Urothelium cell line (cell line): ENCODE data around the gene NTN4.
"Not testable (repeated sequence)": the region's sequence is repeated elsewhere in the genome, so short reads cannot be mapped to it uniquely, and the experiment has no call there.

Experiments
- DNase-seq: peaks from one replicate; pipeline ENCODE4 v3.0.0; 2011; ENCODE audit warnings: low spot score, mixed read lengths
- FAIRE-seq: peaks from 2 replicates; lab custom pipeline; 2011; peaks lifted over from hg19 to GRCh38; lab: Jason Lieb, UNC

NTN4 gene

DNA sequence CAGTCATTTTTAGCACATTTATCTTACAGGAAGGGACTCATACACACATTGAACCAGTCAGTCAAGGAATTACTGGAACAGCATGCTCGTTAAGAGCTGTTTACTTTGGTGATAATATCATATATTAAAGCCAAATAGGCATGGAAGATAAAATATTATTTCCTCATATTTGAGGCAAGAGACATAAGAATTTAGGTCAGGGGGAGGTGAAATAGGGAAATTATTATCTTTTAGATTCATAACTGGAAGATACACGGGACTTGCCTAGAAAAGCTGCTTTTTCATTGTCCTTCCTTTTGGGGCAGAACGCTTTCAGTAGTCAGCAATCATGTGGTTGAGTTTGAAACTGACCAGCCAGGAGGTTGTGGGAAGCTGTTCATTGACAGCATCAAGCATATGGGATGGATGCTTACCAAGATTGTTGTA lies 72.5 kb downstream of the NTN4 start:
- FAIRE-seq (no peak), DNase-seq (no peak)

DNA sequence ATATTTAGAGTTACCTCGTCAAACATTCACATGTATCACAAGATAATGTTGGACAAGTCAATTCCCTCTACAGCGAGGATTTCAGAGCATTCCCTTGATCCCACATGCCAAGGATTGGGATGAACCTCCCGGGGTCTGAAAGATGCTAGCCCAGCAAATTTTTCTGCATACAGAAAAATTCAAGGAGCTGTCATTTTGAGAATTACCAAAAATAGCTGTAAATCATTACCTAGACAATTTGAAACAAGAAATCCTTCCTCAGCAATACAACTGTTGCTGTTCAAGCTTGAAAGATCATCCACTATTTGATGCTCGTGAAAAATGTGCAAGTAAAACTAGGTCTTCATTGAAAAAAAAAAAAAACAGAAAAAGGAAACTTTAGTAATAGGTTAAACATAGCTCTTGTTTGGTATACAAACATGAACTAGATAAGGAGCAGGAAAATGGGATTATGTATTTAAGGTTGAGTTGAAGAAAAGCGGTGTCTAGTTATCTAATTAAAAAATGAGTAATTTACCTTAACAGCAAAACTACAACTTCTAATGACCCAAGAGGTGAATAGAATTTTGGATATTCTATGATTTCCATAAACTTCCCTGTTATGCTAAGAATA lies 73.1 kb downstream of the NTN4 start:
- FAIRE-seq (no peak), DNase-seq (no peak)

DNA sequence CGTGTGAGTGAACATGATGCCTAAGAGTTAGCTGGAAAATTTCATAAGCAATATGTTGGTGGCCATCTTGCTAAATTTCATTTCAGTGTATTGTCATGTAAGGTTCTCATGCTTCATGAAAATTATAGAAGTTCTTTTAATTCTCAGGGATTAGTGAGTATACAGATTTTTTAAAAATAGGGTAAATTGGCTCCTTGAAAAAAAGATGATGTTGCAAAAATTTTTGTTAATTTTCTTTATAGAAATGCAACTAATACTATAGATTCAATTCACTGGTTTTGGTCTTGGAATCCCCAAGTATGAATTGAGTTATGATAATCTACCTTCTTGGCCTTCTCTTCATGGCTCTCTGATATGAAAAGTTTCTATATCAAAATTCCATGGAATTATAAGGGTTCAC lies 75.4 kb downstream of the NTN4 start:
- DNase-seq (no peak), FAIRE-seq (no peak)

DNA sequence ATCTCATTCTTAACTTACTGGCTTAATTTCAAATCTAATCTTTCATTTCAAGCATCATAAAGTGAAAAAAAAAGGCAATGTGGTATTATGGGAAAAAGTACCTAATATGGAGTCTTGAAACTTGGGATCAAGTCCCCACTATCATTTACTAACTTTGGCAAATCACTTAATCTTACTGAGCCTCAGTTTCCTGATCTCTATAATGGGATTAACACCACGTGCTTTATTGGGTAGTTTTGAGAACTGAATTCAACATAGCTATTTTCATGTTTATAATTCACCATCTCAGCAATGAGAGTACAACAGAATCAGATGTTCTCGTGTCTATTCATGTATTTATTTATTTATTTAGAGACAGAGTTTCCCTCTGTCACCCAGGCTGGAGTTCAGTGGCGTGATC lies 78.3 kb downstream of the NTN4 start:
- FAIRE-seq (no peak), DNase-seq (no peak)

DNA sequence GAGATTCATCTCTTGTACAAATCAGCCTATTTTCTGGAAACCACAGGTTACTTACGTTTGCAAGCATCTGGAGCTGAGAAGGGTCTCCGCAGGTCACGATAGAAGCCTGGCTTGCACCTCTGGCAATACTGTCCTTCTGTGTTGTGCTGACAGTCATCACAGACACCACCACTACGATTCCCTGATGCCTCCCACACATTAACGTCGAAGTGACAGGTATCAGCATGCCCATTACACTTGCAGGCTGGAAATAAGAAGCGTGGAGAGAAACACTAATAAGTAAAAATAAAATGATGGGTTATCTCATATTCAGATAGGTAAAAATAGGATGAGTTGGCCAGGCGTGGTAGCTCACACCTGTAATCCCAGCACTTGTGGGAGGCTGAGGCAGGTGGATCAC lies 80.2 kb downstream of the NTN4 start:
- FAIRE-seq (no peak), DNase-seq (no peak)

DNA sequence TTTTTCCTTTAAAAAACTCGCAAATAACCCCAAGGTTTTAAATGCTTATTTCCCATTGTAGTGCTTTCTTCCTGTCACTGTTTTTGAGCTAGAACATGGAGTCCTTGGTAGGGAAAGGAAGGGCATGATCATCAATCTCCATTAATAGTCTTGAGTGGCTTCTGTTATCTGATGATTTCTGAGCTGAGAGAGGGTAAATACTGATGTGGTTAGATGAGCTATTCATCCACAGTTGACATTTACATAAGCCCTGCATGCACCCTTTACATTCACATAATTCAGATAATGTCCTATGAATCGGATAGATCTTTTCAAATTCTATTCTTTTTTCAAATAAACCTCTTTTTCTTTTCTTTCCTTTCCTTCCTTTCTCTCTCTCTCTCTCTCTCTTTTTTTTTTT lies 81.4 kb downstream of the NTN4 start:
- DNase-seq, result no peak
- FAIRE-seq, result no peak

DNA sequence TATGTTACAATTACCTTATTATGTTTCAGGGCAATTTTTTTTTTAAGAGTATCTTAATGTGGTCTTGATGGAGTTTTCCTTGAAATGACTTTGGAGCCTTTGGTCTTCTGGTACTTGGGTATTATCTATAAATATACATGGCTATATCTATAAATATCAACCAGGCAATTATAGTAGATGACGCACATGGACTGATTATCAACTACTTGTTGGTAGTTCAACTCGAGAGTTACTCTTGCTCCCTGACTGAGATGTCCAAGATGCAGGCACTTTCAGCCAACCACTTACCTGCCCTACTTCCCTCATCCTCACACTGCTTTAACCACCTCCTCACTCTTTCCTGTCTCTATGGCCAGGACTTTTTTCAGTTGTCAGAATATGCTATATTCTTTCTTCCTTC lies 85.4 kb downstream of the NTN4 start:
- DNase-seq (no peak), FAIRE-seq (no peak)

DNA sequence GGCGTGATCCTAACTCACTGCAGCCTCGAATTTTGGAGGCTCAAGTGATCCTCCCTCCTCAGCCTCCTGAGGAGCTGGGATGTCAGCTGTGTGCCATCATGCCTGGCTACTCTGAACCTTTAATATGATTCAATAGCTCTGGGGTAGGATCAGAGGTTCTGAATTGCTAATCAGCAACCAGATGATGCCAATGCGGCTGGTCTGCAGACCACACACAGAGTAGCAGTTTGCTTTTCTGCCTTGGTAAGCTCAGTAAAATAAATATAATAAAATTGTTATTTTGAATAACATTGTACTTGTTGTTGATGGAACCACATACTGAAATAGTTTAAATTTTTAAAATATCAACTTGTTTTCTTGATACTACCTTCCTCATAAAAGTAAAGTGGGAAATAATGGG lies 86.6 kb downstream of the NTN4 start:
- FAIRE-seq, result no peak
- no peak for DNase-seq

DNA sequence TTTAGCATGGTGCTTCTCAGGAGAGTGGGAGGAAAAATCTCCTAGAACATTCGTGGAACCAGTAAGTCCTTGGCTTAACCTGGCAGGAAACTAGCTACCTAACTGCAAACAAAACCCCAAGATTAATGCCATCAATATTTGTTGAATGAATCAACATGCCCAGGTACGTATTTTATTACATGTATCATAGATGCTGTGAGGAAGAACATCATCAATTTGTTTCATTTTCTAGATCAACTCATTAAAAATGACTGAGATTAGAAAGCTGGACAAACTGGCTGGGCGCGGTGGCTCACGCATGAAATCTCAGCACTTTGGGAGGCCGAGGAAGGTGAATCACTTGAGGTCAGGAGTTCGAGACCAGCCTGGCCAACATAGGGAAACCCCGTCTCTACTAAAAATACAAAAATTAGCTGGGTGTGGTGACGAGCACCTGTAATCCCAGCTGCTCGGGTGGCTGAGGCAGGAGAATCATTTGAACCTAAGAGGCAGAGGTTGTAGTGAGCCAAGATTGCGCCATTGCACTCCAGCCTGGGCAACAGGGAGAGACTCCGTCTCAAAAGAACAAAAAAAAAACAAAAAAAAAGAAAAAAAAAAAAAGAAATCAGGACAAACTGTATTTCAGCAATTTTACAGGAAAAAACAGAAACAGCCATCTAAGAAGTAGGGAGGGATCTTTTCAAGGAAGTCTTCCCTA lies 88.7 kb downstream of the NTN4 start:
- FAIRE-seq, result no peak
- no peak for DNase-seq

DNA sequence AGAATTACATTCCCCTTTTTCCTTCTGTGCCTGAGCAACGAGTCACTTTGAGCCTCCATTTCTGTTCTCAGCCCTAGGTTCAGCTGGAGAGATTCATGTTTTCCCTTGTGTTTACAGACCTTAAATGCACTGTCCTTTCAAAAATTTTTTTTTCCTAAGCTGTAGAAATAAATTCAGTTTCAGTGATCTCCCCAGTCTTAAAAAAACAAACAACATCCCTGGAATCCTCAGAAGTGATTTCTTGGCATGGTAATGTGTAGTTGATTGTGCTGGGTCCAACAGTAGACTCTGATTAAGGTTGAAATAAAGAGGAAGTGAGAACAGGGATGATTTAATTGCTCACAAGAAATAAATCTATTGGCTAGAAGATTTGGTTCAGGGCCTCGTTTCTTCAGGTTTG lies 89.3 kb downstream of the NTN4 start:
- FAIRE-seq, result no peak
- DNase-seq, result no peak

DNA sequence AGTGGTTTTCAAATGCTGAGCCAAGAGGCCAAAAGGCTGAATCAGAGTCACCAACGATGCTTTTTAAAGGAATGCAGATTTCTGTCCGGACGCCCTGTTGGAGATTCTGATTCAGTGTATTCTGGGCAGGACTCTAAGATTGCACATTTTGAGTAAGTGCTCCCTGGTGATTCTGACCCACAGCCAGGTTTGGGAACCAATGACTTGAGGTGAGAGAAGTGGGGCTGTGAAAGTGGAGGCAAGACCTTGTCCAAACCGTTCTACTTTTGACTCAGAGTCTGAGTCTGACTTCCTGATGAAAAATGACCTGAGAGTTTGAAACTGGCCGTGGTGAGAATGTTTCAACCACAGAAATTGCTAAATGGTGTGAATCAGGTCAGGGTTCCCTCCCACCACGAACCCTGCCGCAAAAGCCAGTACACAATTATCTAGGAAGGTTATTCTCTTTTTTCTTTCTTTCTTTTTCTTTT lies 90.2 kb downstream of the NTN4 start:
- FAIRE-seq (no peak), DNase-seq (no peak)

DNA sequence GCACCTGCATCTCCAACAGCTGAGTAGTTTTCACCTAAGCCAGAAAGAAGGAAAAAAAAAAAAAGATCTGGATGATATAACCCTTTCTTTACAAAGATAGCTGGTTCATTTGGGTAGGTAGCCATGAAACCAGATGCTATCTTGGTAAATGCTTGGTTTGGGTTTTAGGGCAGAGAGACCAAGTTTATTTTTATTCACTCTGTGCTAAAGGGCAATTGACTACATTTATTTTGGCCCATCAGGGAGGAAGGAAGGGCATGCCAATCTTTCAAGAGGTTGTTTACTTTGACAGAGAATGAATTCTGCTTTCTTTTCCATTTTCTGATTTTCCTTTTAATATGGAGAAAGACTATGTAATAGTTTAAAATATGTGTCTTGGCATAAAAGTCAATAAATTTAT lies 91.0 kb downstream of the NTN4 start:
- DNase-seq (no peak), FAIRE-seq (no peak)

DNA sequence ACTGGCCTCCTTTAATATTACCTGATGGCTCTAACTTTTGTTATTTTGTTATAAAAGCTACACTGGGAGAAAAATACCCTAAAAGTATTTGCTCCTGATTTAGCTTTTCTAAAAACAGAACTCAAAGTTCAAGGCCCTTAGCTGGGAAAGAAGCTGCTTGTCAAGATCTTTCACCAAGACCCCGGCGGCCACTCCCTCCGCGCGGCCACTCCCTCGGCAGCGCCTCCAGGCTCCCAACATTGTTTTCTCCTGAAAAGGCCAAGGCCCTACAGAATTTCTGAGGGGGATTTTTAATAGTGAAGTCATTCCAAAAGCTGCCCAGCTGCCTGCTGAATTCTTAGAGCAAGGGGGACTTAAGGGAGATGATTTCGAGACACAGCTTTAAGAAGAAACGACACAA lies 96.4 kb downstream of the NTN4 start:
- DNase-seq (no peak), FAIRE-seq (no peak)

DNA sequence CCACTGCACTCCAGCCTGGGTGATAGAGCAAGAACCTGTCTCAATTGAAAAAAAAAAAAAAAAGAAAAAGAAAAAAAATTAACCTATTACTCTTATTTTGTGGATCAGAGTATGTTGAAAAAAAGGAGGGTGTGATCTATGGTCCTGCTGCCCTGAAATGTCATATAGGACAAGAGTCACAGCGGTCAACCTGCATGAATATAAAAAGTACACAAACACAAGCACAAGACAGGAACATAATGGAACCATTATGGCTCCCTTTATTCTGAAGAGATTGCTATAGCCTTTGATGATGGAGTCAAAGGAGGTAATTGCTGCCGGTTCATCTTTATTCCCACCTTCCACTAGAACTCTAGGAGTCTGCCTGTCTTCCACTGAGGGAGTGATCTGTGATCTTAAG lies 96.9 kb downstream of the NTN4 start:
- FAIRE-seq (no peak), DNase-seq (no peak)

DNA sequence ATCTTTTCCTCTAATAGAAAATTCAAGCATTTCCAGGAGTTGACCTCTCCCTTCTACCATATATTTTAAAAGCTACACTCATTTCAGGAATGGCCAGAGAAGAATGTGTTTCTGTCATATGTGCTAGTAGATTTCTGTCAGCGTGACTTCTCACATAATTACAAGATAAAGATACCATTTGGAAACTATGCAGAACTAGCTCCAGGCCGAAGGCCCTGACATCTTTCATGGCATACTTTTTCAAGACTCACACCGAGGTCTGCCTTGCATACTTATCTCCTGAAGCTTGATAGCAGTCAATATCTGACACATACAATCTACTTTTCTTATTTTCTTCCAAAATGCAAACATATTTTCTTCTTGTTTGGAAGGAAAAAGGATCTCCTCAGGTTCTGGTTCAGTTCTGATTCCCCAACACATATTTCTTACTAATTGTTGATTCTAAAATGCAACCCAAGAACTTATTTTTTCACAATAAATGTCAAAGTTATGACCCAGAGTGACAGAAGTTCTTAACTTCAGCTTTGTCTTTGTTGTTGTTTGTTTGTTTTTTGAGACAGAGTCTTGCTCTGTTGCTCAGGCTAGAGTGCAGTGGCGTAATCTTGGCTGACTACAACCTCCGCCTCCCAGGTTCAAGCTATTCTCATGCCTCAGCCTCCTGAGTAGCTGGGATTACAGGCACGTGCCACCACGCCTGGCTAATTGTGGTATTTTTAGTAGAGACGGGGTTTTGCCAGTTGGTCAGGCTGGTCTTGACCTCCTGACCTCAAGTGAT lies 99.5 kb downstream of the NTN4 start:
- FAIRE-seq, result no peak
- no peak for DNase-seq

DNA sequence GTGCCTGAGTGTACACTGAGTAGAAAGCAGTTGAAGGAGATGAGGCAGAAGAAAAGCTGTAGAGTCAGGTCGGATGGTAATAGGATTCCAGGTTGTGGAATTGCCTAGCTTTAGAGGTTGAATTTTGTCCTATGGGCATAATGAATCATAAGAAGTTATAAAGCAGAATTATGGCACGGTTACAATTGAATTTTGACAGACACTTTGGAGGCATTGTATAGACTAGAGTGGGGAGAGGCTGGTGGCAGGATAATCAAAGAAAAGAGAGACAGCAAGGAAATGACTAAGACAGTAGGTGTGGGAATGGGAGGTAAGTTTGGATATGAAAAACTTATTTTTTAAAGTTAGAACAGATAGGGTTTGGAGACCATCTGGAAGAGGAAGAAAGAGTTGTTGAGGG lies 102.6 kb downstream of the NTN4 start:
- no peak for FAIRE-seq
- no peak for DNase-seq

DNA sequence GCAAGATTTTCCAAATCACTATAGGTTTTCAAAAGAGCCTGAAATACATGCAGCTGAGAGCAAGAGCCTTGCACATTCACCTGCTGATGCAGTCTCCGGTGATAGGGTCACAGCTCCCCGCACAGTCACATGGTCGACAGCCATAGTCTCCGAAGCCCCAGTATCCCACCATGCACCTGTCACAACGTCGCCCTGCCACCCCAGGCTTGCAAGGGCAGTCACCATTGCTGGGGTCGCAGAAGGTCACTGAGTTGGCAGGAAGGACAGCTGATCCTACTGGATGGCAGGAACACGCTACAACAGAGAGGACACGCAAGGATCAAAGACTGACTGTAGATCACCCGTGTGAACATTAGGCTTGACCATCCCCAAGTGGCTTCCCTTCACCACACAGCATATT lies 107.1 kb downstream of the NTN4 start:
- no peak for DNase-seq
- FAIRE-seq, result no peak

DNA sequence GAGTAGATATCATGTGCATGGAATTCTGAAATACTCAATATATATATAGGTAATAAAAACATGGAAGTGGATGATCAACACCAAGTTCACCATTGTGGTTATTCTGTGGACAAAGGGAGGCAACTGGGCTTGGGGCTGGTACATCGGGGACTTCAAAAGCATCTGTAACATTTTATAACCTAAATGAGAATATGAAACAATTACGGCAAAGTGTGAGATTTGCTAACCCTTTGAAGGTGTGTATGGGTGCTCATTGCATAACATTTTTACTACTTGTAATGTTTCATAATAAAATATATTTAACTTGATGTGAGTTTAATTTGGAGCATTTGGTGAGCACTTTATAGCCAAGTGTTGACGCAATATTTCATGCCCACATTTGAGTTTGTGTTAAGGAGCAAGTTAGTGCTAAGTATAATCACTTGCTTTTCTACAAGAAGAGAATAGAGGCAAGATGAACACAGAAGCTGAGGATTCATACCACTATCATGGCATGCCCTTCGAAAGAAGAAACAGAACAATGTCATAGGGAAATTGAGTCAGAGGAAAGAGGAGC lies 109.3 kb downstream of the NTN4 start:
- DNase-seq (no peak), FAIRE-seq (no peak)

DNA sequence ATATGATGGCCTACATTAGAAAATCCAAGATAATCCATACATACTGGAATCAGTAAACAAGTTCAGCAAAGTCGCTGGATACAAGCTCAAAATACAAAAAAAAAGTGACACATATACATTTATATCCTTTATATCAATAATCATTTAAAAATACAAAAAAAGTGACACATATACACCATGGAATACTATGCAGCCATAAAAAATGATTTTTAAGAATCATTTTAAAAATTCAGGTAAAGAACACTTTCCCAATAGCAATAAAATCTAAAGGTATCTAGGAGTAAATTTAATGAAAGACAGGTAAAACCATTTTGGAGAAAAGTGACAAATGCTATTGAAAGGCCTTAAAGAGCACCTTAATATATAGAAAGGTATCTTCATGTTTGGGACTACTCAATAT lies 111.9 kb downstream of the NTN4 start:
- DNase-seq (no peak), FAIRE-seq (no peak)

DNA sequence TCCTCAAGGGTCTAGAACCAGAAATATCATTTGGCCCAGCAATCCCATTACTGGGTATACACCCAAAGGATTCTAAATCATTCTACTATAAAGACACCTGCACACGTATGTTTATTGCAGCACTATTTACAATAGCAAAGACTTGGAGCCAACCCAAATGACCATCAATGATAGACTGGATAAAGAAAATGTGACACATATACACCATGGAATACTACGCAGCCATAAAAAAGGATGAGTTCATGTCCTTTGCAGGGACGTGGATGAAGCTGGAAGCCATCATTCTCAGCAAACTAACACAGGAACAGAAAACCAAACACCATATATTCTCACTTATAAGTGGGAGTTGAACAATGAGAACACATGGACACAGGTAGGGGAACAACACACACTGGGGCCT lies 112.8 kb downstream of the NTN4 start:
- DNase-seq, FAIRE-seq: not testable (repeated sequence)

DNA sequence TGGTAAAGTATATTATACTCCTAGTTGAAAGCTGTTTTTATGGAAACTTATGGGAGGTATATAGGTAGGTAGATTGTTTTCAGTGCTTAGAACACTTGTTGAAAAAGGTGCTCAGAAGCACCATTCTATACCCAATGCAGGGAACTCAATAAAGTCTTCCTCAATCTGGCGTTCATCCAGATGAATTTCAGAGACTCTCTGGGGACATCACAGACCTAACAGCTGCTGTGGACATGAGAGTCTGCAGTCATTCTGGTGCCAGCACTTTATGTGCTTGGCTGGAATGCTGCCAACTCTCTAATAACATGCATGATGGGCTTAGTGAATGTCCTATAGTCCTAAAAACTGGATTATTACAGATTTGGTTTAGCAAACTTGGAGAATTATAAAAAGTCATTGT lies 115.9 kb downstream of the NTN4 start:
- DNase-seq, result peak; percentile 7
- FAIRE-seq, result no peak

DNA sequence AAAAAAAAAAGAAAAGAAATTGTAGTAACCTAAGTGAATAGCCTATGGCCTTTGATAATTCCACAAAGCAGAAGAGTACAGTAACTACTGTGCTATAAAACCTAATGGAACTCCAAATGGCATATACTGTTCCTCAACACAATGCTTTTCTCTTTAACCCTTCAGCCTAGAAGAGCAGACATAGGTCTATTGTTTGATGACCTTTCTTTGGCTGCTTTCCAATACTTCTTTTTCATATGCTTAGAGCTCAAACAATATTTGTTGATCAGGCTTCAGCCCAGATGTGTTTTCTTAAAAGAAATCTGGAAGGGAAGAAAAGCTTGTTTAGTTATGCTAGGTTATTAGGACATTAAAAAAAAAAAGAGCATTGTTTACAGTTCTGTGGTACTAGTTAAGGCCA lies 116.4 kb downstream of the NTN4 start:
- no peak for DNase-seq

More for the DNA sequence above, 116.4 kb downstream of the NTN4 start:
- no peak for FAIRE-seq
